Keratinocyte (primary cell): ENCODE measurements around the gene NUMBL. TPM values are rescaled to one million over a fixed set of nuclear protein-coding genes. Genes with fewer than 3 reads are reported as not detected.

Experiments
- DNase-seq: peaks from one replicate; pipeline ENCODE4 v3.0.0-alpha.2; 2011; ENCODE audit warnings: low read depth, missing footprints, low spot score
- FAIRE-seq: peaks from 2 replicates; lab custom pipeline; 2011; peaks lifted over from hg19 to GRCh38; lab: Jason Lieb, UNC
- H2AFZ ChIP-seq: 2 replicates; pipeline ENCODE4 v1.6.0; 2012; ENCODE audit warnings: low read length, control low read depth, inconsistent platforms; ENCODE audit not compliant: control insufficient read depth
- H3K27ac ChIP-seq: 2 replicates; pipeline ENCODE4 v1.5.1; 2011; ENCODE audit warnings: low read length; ENCODE audit not compliant: control insufficient read depth, insufficient read depth
- H3K27me3 ChIP-seq: 3 replicates; pipeline ENCODE4 v1.6.0; 2011; ENCODE audit warnings: low read length; ENCODE audit not compliant: control insufficient read depth, insufficient read depth; ENCODE audit errors: extremely low read depth
- H3K36me3 ChIP-seq, 2 experiments: 2 replicates in 1 of 2; 3 replicates in 1 of 2; pipeline ENCODE4 v1.5.1; 2011; ENCODE audit warnings: low read length in 2 of 2, mild to moderate bottlenecking in 1 of 2; ENCODE audit not compliant: control insufficient read depth in 2 of 2, insufficient read depth in 2 of 2; ENCODE audit errors: extremely low read depth in 1 of 2
- H3K4me1 ChIP-seq: 3 replicates; pipeline ENCODE4 v1.5.1; 2011; ENCODE audit warnings: low read length; ENCODE audit not compliant: control insufficient read depth, insufficient read depth; ENCODE audit errors: extremely low read depth
- H3K4me2 ChIP-seq: 3 replicates; pipeline ENCODE4 v1.6.0; 2011; ENCODE audit warnings: low read depth, low read length; ENCODE audit not compliant: control insufficient read depth, insufficient read depth; ENCODE audit errors: extremely low read depth
- H3K4me3 ChIP-seq, 3 experiments: fragments of 200-600 bp in 1 of 3; sonication (generic) in 1 of 3; 2 replicates in 2 of 3; 3 replicates in 1 of 3; pipeline ENCODE4 v1.5.1; 2011 to 2016; ENCODE audit warnings: low read length in 3 of 3, mild to moderate bottlenecking in 3 of 3, control low read depth in 2 of 3, inconsistent platforms in 1 of 3, low read depth in 1 of 3, mixed read lengths in 1 of 3, mixed run types in 1 of 3, moderate library complexity in 1 of 3; ENCODE audit not compliant: control insufficient read depth in 2 of 3, insufficient read depth in 2 of 3; ENCODE audit errors: extremely low read depth in 1 of 3
- H3K79me2 ChIP-seq: 2 replicates; pipeline ENCODE4 v1.6.0; 2012; ENCODE audit warnings: low read length; ENCODE audit not compliant: control insufficient read depth, insufficient read depth
- H3K9ac ChIP-seq: 3 replicates; pipeline ENCODE4 v1.6.0; 2011; ENCODE audit warnings: low read length; ENCODE audit not compliant: control insufficient read depth, insufficient read depth; ENCODE audit errors: extremely low read depth
- H3K9me1 ChIP-seq: 3 replicates; pipeline ENCODE4 v1.6.0; 2011; ENCODE audit warnings: low read length; ENCODE audit not compliant: control insufficient read depth, insufficient read depth; ENCODE audit errors: extremely low read depth
- H3K9me3 ChIP-seq: 2 replicates; pipeline ENCODE4 v1.5.1; 2012; ENCODE audit warnings: low read depth, low read length; ENCODE audit not compliant: control insufficient read depth
- H4K20me1 ChIP-seq: 3 replicates; pipeline ENCODE4 v1.6.0; 2011; ENCODE audit warnings: low read length; ENCODE audit not compliant: control insufficient read depth, insufficient read depth; ENCODE audit errors: extremely low read depth
- CTCF ChIP-seq, 3 experiments: IDR thresholded peaks in 1 of 3; conservative IDR thresholded peaks in 1 of 3; optimal IDR thresholded peaks in 1 of 3; 2 replicates in 2 of 3; 3 replicates in 1 of 3; pipeline versions ENCODE3 to v1.5.1; 2011; ENCODE audit warnings: low read length in 3 of 3, mild to moderate bottlenecking in 3 of 3, moderate library complexity in 2 of 3, control low read depth in 1 of 3, inconsistent platforms in 1 of 3; ENCODE audit not compliant: insufficient read depth in 2 of 3; ENCODE audit errors: extremely low read depth in 1 of 3
- EZH2 ChIP-seq: IDR thresholded peaks from one replicate; pipeline ENCODE4 v1.6.1; 2012; ENCODE audit warnings: inconsistent platforms, mild to moderate bottlenecking, low read length, moderate library complexity
- dilution Hi-C: fragments of 300-500 bp; cut with MboI; formaldehyde crosslinking; loops from one replicate; pipeline ENCODE4 v1.7.0; 2020; ENCODE audit warnings: low sequenced_read_pairs; ENCODE audit not compliant: extremely low pct_ligation_motif_present
- polyA plus RNA-seq, 5 experiments: library from polyadenylated mRNA; depleted of rRNA in 3 of 5; stranded (reverse) in 3 of 5; stranded (forward) in 1 of 5; unstranded in 1 of 5; fragments of >200 nt; gene quantifications; 1 replicate in 1 of 5; 2 replicates in 3 of 5; 3 replicates in 1 of 5; pipeline versions ENCODE4 v1.2.1 to v1.2.3, GENCODE V29; 2011 to 2012; ENCODE audit warnings: missing spikeins in 2 of 5, low read depth in 1 of 5, low replicate concordance in 1 of 5

NUMBL gene
- polyA plus RNA-seq, 1 donor (not counting 4 experiments of a cell fraction or from before 2014, with no cell fraction given) = 5.7 TPM

- FAIRE-seq = no peak
- H2AFZ ChIP-seq = no peak overlapping the region
- peaks cover 23 to 26% of the 10 kb centered on the region in 2 experiments for H3K36me3 ChIP-seq
- peaks cover 13% of the 10 kb centered on the region for H3K4me1 ChIP-seq
- H3K4me2 ChIP-seq = no peak overlapping the region
- H3K4me3 ChIP-seq = no peak overlapping the region
- no peaks in the 10 kb centered on the region for H3K9me3 ChIP-seq
- peaks cover 9% of the 10 kb centered on the region for H3K79me2 ChIP-seq
- DNase-seq = no peak
- no peaks in the 10 kb centered on the region for H3K9me1 ChIP-seq
- dilution Hi-C loops = no loop called here
- no peak overlapping the region for H3K9ac ChIP-seq
- H3K27me3 ChIP-seq = no peaks in the 10 kb centered on the region
- no peak overlapping the region for H3K27ac ChIP-seq
- no peak for TF ChIP-seq CTCF (optimal IDR thresholded peaks at IDR 0.05 in 1 of 3, IDR thresholded peaks at IDR 0.05 in 1 of 3, conservative IDR thresholded peaks at IDR 0.05 in 1 of 3; ENCODE audit: extremely low read depth in 1 of 3, insufficient read depth in 2 of 3, low read length in 3 of 3)
- no peak for TF ChIP-seq EZH2
- H4K20me1 ChIP-seq = no peaks in the 10 kb centered on the region
These were observed 72.5 kb downstream of the NUMBL start for GRCh38 chr19:40617961-40618360.

GRCh38 chr19:40616941-40617340 is 73.5 kb downstream of the NUMBL start:
- Histone ChIP-seq H3K9me1 (no peaks in the 10 kb centered on the region), H2AFZ (no peak overlapping the region), H3K9me3 (no peaks in the 10 kb centered on the region), H3K4me1 (peaks cover 15% of the 10 kb centered on the region), H3K4me3 (no peak overlapping the region), H3K27me3 (no peaks in the 10 kb centered on the region), H3K4me2 (no peak overlapping the region), H3K9ac (no peak overlapping the region), H4K20me1 (no peaks in the 10 kb centered on the region), H3K27ac (no peak overlapping the region), H3K36me3 (peaks cover 19 to 23% of the 10 kb centered on the region in 2 experiments), H3K79me2 (peaks cover 12% of the 10 kb centered on the region)
- dilution Hi-C loops = no loop called here
- DNase-seq (no peak), FAIRE-seq (no peak)
- TF ChIP-seq EZH2 = no peak
- no peak for TF ChIP-seq CTCF (optimal IDR thresholded peaks at IDR 0.05 in 1 of 3, IDR thresholded peaks at IDR 0.05 in 1 of 3, conservative IDR thresholded peaks at IDR 0.05 in 1 of 3; ENCODE audit: extremely low read depth in 1 of 3, insufficient read depth in 2 of 3, low read length in 3 of 3)
